Measurements from ENCODE around the gene CUX1. TPM values are rescaled to one million over a fixed set of nuclear protein-coding genes. Genes with fewer than 3 reads are reported as not detected.

CUX1 gene
- total RNA-seq, 1 donor = 46.2 TPM

DNA sequence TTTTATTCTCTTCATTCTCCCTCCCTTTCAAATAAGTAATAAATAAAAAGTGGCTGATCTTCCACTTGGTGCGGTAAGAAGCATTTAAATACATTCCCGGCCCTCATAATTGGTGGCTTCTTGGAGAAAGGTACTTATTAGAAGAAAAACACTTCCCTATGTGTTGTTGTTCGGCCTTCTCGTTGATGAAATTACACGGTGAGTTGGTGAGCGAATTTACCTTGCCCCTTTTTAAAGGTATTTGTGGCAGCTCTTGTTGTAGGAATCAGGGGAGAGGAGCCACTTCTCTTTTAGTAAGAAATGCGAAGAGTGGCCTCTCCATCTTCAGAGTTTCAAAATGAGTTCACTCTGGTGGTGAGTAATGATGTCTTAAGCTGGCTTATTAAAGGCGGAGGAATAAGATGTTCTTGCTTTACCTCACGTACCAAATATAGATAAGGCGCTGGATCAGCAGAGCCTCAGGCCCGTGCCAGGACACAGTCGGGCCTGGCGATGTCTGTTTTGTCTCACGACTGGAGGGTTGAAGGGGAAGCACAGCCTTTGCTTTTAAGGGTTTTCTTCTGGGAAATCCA lies 135.9 kb downstream of the CUX1 start:
- TF ChIP-seq, protein P1, sequence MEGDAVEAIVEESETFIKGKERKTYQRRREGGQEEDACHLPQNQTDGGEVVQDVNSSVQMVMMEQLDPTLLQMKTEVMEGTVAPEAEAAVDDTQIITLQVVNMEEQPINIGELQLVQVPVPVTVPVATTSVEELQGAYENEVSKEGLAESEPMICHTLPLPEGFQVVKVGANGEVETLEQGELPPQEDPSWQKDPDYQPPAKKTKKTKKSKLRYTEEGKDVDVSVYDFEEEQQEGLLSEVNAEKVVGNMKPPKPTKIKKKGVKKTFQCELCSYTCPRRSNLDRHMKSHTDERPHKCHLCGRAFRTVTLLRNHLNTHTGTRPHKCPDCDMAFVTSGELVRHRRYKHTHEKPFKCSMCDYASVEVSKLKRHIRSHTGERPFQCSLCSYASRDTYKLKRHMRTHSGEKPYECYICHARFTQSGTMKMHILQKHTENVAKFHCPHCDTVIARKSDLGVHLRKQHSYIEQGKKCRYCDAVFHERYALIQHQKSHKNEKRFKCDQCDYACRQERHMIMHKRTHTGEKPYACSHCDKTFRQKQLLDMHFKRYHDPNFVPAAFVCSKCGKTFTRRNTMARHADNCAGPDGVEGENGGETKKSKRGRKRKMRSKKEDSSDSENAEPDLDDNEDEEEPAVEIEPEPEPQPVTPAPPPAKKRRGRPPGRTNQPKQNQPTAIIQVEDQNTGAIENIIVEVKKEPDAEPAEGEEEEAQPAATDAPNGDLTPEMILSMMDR (IDR thresholded peaks at IDR 0.05; ENCODE audit: insufficient read depth, low read depth, low read length) = no peak
- DNase-seq (ENCODE audit: low read depth) = peak; percentile 100
- H3K4me3 ChIP-seq (ENCODE audit: low read depth, low read length) = no peak overlapping the region

DNA sequence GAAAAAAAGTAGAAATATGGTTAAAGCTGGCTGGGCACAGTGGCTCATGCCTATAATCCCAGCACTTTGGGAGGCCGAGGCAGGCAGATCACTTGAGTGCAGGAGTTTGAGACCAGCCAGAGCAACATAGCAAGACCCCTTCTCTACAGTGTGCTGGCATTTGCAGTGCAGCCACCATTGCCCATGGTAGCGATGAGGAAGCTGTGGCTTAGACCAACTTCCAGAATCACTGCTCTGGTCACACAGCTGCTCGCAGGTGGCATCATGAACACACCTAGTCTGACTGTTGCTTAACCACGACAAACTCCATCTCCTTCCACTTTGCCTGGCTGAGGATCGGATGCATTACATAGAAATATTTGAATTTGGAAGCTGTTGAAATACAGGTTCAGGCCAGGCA lies 137.1 kb downstream of the CUX1 start:
- no peak overlapping the region for H3K4me3 ChIP-seq (ENCODE audit: low read depth, low read length)
- TF ChIP-seq, protein P1 (IDR thresholded peaks at IDR 0.05; ENCODE audit: insufficient read depth, low read depth, low read length) = no peak
- no peak for DNase-seq (ENCODE audit: low read depth)

DNA sequence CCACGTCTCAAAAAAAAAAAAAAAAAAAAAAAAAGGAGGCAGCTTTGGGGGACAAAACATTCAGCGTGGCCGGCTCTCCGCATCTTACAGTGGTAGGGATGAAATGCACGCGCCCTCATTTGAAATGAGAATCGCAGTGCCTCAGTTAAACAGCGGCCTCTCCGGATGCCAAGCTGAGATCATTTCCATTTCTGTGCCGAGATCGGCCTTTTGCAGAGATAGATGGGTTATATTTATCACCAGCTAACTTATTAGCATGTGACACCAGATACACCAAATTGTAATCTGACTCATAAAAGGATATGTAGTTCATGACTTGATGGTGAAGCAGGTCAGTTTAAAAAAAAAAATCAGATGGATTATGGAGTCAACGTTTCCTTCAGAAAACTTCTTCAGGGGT lies 138.7 kb downstream of the CUX1 start:
- H3K4me3 ChIP-seq (ENCODE audit: low read depth, low read length) = no peak overlapping the region
- TF ChIP-seq, protein P1 (IDR thresholded peaks at IDR 0.05; ENCODE audit: insufficient read depth, low read depth, low read length) = no peak
- DNase-seq (ENCODE audit: low read depth) = no peak

DNA sequence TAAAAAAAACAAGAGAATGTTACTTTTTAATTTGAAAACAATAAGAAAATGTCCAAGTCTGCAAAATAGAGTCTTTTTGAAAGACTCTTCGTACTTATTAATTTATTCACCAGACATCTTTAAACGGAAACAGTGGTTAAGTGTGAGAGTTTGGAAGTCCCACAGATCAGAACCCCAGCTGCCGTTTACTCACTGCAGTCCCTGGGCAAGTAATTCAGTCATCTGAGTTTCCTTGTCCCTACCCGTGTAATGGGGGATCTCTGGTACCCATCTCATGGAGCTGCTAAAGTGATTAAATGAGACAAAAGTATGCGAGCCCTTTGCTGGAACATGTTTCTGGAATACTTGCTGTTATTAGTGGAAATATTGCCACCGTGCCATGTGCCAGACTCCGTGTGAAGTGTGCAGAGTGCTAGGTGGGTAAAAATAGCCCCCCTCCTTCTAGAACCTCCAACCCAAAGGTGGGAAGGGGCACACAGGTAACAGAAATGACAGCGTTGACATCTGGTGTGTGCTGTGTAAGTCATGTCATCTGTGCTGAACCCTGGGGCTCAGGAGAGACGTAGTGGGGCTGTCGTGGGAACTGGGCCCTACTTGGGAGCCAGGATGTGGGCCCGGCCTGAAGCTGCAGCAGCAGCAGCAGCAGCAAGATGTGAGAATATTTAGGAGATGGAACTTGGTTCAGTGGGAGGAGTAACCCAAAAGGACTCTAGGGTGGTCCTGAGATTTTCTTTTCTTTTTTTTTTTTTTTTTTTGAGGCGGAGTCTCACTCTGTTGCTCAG lies 140.5 kb downstream of the CUX1 start:
- DNase-seq (ENCODE audit: low read depth) = no peak
- TF ChIP-seq, protein P1 (IDR thresholded peaks at IDR 0.05; ENCODE audit: insufficient read depth, low read depth, low read length) = no peak
- H3K4me3 ChIP-seq (ENCODE audit: low read depth, low read length) = no peak overlapping the region

DNA sequence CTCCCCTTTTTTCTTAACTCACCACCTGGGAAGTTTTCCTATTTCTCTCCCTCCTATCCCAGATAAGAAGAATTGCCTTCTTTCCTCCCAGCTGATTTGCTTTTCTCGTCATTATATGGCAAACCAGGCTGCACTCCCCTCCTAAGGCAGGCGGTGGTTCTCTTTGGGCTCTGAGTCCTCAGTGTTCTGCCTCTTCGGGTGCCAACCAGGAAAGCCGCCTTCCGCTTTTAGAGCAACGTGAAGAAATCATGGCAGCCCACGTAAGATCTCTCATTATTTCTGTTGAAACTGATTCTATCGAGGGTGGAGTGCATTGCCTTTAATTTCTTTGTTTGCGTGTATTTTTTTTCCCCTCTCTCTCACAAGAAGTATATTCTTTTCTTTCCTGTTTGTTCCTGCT lies 141.9 kb downstream of the CUX1 start:
- TF ChIP-seq, protein P1 (IDR thresholded peaks at IDR 0.05; ENCODE audit: insufficient read depth, low read depth, low read length) = no peak
- no peak overlapping the region for H3K4me3 ChIP-seq (ENCODE audit: low read depth, low read length)
- no peak for DNase-seq (ENCODE audit: low read depth)

DNA sequence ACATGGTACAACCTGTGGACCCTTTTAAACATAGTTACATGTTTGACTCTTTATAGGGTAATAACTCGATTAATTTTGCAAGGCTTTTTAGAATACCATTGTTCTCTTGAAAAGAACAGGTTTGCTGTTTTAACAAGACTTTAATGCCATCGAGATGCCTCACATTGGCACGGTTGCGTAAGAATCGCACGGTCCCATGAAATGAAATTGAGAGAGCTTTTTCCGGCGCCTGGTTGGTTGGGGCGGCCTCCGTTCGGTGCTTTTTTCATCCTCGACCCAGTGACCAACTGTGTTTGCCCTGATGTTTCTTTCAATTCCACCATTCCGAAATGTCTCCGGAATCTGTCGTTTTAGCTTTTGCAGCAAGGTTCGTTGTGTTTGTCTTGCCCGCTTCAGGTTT lies 142.4 kb downstream of the CUX1 start:
- H3K4me3 ChIP-seq (ENCODE audit: low read depth, low read length) = no peak overlapping the region
- TF ChIP-seq, protein P1 (IDR thresholded peaks at IDR 0.05; ENCODE audit: insufficient read depth, low read depth, low read length) = no peak
- no peak for DNase-seq (ENCODE audit: low read depth)

Measured in fibroblast of villous mesenchyme (primary cell).